ENCODE measurements around the gene TBC1D1. TPM values are rescaled to one million over a fixed set of nuclear protein-coding genes. Genes with fewer than 3 reads are reported as not detected.
A peak's percentile ranks its signal among the peaks of the same experiment; 100 is the strongest.

The TBC1D1 gene
- total RNA-seq, 1 donor from 2014 or later: 121 TPM

DNA sequence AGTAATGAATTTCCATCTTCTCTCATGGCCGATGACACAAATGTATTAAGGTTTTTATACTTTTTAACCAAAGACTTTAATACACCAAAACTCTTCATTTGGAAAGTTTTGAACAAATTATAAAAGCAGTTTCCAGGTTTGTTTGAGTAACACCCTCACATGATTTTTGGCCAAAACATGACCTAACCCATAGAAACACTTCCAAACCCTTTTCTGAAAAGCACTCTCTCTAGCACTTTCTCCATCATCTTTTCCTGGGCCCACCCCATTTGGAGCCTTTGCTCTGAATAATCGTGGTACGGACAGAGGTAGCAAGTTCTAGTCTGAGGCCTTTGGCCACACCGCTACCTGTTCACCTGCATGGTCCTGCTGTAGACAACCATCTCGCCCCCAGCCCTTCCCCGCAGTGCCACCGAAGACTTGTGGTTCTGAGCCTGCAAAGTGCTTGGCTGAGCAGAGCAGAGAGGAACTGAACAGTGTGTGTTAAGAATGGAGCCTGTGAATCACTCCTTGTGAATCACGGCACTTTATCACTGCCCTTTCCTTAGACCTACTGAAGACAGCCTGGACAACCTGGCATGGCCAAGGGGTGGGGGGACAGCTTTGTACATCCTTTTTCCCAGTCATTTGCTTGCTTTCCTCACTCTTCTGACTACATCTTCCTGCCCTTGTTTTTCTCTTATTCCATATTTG, 251.1 kb downstream of the TBC1D1 start:
- DNase-seq (ENCODE audit: low read depth, low spot score): no peak

DNA sequence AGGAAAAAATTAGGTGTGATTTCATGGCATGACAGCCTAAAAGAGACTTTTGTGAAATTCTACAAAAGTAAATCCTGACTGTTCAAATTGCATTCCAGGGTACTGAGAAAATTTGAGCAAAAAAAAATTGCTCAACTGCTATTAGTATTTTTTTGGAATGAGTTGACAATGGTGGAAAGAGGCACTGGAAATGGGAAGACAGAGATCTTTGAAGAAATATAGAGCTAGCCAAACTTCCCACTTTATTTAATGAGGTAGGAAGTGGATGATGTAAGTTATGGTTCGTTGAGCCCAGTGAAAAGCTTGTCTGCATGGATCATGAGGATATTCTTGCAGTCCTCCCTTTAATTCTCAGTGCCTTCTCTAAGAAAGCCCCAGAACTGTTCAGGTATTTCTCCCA, 253.1 kb downstream of the TBC1D1 start:
- no peak for DNase-seq (ENCODE audit: low read depth, low spot score)

- DNase-seq (ENCODE audit: low read depth, low spot score): no peak
These were observed 254.3 kb downstream of the TBC1D1 start for GRCh38 chr4:38145033-38145678.

GRCh38 chr4:38145741-38146140, 254.9 kb downstream of the TBC1D1 start:
- DNase-seq (ENCODE audit: low read depth, low spot score): no peak

DNA sequence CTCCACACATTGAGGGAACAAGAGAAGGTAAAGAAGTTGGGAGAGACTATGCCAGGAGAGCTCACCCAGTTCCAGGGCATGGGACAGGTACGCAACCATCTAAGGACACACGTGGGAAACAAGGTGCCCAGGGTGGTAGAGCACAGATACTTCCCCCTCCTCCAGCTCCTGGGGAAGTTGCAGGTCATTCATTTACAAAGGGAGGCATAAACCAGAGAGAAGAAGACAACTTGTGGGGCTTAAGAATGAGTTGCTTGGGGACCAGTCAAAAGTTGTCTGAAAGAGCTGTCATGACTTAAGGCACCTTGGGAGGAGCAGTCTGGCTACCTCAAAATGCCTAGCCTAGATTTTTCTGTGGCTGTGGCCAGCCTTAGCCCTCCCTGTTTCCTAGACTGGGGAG, 255.5 kb downstream of the TBC1D1 start:
- no peak for DNase-seq (ENCODE audit: low read depth, low spot score)

- no peak for DNase-seq (ENCODE audit: low read depth, low spot score)
These were observed 258.6 kb downstream of the TBC1D1 start for GRCh38 chr4:38149472-38149996.

GRCh38 chr4:38149997-38150671, 259.2 kb downstream of the TBC1D1 start:
- no peak for DNase-seq (ENCODE audit: low read depth, low spot score)

DNA sequence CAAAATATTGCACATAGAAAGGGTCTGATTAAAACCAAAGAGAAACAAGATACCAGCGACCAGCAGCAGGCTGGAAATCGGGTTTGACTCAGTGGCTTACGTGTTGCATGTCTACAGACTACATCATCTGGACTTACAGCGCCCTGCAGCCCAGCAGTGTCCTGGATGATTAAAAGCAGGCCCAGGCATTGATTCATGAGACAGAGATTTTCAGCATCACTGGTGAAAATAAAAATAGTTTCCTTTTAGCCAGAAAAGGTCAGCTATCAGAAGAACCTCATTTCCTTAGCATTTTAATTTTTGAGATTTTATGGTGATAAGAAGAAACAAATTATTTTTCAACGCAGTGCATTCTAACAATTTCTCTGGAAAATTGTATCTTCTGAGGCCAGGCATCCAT, 259.9 kb downstream of the TBC1D1 start:
- DNase-seq (ENCODE audit: low read depth, low spot score): no peak

DNA sequence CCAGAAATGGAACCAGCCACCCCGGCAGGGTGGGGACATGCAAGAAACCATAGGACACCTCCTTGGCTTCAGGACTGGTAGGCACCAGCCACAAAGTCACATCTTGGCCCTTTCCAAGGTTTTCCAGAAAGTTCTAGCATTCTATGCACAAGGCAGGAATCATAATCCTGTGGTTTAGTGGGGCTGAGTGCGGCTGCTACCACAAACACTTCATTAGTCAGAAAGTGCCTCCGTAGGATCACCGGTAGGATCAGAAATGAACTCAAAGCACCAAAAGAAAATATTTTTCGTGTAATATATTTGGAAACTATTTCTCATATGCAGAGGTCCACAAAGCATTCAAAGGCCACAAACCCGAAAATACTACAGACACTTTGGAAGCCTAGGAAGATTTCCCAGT, 261.0 kb downstream of the TBC1D1 start:
- DNase-seq (ENCODE audit: low read depth, low spot score): no peak

GRCh38 chr4:38152305-38152704, 261.4 kb downstream of the TBC1D1 start:
- no peak for DNase-seq (ENCODE audit: low read depth, low spot score)

- no peak for DNase-seq (ENCODE audit: low read depth, low spot score)
These were observed 262.0 kb downstream of the TBC1D1 start for GRCh38 chr4:38152721-38153386.

- DNase-seq (ENCODE audit: low read depth, low spot score): no peak
These were observed 262.5 kb downstream of the TBC1D1 start for GRCh38 chr4:38153387-38153760.

- no peak for DNase-seq (ENCODE audit: low read depth, low spot score)
These were observed 263.4 kb downstream of the TBC1D1 start for GRCh38 chr4:38154252-38154651.

DNA sequence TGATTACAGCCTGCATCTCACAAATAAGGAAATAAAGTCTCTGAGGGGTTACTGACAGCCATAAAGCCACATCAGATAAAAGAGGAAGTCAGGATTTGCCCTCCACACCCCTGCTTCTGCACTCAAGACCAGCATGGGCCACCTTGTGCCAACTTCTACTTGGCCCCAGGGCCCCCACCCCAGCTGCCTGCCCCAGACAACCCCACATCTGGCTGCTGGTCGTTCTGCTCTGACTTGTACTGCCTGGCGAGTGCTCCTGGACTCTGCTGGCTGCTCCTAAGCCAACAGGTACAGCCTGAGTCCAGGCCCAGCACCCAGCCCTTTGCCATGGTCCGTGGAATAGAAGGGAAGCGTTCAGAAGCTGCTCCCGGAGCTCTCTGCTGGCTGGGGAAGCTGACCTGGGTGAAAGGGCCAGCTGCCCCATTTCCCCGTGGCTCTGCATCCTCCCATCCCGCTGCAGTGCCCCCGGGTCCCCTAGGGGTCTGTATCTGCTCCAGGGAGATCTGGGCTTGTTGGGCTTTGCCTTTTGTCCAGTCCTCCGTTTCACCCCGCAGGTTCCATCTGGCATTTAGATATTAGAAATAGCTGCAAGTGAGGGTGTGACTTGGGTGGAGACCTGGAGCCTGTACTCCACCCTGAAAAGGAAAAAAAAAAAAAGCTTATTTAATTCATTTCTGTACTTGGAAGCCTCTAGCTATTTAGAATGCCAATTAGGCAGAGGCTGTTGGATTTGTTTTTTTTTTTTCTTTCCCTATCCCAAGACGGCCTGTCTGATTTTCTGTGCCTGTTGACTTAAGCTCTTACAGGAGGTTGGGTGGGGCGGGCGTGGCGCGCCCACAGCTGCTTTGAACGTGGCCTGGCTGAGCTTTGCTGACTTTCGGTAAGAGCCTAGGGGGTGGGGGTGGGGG, 264.1 kb downstream of the TBC1D1 start:
- no peak for DNase-seq (ENCODE audit: low read depth, low spot score)

DNA sequence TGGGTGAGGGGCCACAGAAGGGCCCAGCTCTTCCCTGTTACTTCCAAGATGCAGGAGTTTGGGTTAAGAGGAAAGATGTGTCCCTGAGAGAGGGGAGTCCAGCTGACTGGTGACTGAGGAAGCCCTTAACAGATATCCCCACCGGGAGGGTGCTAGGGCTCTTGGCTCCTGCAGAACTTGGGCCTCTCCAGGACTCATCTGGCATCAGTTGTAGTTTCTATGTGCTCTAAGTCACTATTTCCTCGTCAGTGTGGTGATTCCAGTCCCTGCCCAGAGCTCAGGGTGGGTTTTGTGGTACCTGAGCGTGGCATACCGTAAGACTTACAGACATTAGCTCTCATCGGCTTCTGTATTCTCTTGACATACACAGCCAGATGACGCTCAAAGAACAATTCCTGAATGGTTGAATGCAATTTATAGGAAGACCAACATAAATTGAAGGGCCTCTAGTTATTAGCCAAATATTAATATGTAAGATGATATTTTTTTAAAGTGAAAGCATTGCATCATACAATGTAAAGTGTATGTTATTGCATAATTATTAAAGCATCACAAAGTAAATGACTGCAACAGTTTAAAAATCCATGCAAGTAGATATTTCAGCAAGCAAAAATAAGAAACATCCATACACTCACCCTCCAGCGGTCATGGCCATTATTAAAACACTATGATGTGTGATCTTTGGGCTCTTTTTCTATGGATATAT, 264.9 kb downstream of the TBC1D1 start:
- no peak for DNase-seq (ENCODE audit: low read depth, low spot score)

- DNase-seq (ENCODE audit: low read depth, low spot score): no peak
These were observed 266.7 kb downstream of the TBC1D1 start for GRCh38 chr4:38157592-38157991.

GRCh38 chr4:38160487-38161207, 269.8 kb downstream of the TBC1D1 start:
- DNase-seq (ENCODE audit: low read depth, low spot score): peak; percentile 86

DNA sequence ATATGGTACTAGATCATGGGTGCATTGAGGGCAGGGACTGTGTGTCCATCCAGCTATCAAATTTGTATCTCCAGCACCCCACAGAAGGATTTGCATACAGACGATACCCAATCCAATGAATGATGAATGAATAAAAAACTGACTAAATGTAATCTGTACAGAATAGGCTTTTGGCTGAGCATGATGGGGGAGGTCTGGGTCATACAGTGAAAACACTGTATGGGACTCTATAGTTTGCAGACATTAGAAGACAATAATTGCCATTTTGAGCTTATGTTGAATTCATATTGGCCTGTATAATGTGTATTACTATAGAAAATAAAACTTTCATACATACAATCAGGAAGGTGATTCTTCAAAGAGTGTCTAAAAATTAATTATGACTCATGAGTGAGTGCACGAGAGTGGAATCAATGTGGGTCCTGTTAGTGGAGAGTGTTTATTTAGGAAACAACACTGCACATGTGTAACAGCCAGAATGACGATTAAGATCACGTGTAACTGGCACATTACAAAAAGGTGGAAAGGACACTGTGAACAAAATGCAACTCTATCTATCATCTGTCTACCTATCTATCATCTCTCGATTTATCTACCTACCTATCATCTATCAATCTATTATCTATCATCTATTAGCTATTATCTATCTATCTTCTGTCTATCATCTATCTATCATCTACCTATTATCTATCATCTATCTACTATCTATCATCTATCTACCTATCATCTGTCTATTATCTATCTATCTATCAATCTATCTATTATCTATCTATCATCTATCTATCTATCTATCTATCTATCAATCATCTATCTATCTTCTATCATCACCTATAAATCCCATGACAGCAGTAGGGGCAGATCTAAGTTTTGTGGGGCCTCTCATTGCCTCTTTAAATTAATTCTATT, 270.6 kb downstream of the TBC1D1 start:
- DNase-seq (ENCODE audit: low read depth, low spot score): peak; percentile 39
